ENCODE measurements around the gene RUSC1. TPM values are rescaled to one million over a fixed set of nuclear protein-coding genes. Genes with fewer than 3 reads are reported as not detected.
A peak's percentile ranks its signal among the peaks of the same experiment; 100 is the strongest.

The RUSC1 gene
- total RNA-seq, result 10 to 100 TPM in 2 of 4 donors, 1 to 10 TPM in 2; 7.4 to 11.5 (median 9.4) TPM

GRCh38 chr1:155320661-155321617 is at the start of gene RUSC1:
TSS of gene RUSC1 (plus strand) at chr1:155320894. CDS start at chr1:155321774, 880 bp downstream.
- intact Hi-C loops (cut with DNase I; ENCODE audit: low total_unique reads), result loop anchor here (5.0 kb wide), 2 partner anchors 271 to 536 kb away; partner anchors contain the start of genes GON4L and SYT11
- ATAC-seq, result no peak
- Histone ChIP-seq H3K4me1 (peaks cover 16 to 39% of the 10 kb centered on the region in 2 donors), H3K36me3 (peaks cover 0 to 9% of the 10 kb centered on the region in 2 donors), H3K27me3 (no peaks in the 10 kb centered on the region), H3K27ac (peak within 1 kb of the TSS; percentile 82 to 96 (median 87)), H3K9me3 (no peaks in the 10 kb centered on the region), H3K4me3 (peak within 1 kb of the TSS; percentile 56 to 88 (median 72))
- TF ChIP-seq POLR2A (IDR thresholded peaks at IDR 0.05), result peak in 1 of 2 donors; percentile 28
- TF ChIP-seq CTCF (IDR thresholded peaks at IDR 0.05 in 4 of 5, conservative IDR thresholded peaks at IDR 0.05 in 1 of 5), result no peak
- in situ Hi-C loops (cut with MboI; ENCODE audit: low sequenced_read_pairs in 4 of 4), result no loop called here
- peak; percentile 36 to 61 for DNase-seq

- in situ Hi-C loops (cut with MboI; ENCODE audit: low sequenced_read_pairs in 4 of 4), result no loop called here
- peak; percentile 47 to 57 for ATAC-seq
These were observed 48.0 kb upstream of the RUSC1 start for GRCh38 chr1:155272466-155273342.

GRCh38 chr1:155273343-155274245 is 47.1 kb upstream of the RUSC1 start, which contains the start of gene CLK2:
TSS of gene CLK2 (minus strand) at chr1:155273504. CDS start at chr1:155270977, 2,527 bp downstream.
- peaks cover 0 to 31% of the 10 kb centered on the region in 2 donors for H3K36me3 ChIP-seq
- H3K27me3 ChIP-seq, result no peaks in the 10 kb centered on the region
- peaks cover 20 to 39% of the 10 kb centered on the region in 2 donors for H3K4me1 ChIP-seq
- in situ Hi-C loops (cut with MboI; ENCODE audit: low sequenced_read_pairs in 4 of 4), result no loop called here
- TF ChIP-seq POLR2A (IDR thresholded peaks at IDR 0.05) (peak; percentile 84 to 89), CTCF (IDR thresholded peaks at IDR 0.05 in 4 of 5, conservative IDR thresholded peaks at IDR 0.05 in 1 of 5) (no peak)
- DNase-seq, result peak; percentile 89 to 94
- H3K4me3 ChIP-seq, result peak within 1 kb of the TSS; percentile 72 to 86 (median 80)
- H3K27ac ChIP-seq, result peak within 1 kb of the TSS; percentile 90 to 98 (median 97)
- intact Hi-C loops (cut with DNase I; ENCODE audit: low total_unique reads), result loop anchor here (1.0 kb wide), 3 partner anchors 11 to 50 kb away; partner anchors contain the start of genes FDPS and SCAMP3
- no peaks in the 10 kb centered on the region for H3K9me3 ChIP-seq
- peak; percentile 81 to 83 for ATAC-seq

More at GRCh38 chr1:155272466-155273342, 48.0 kb upstream of the RUSC1 start:
- H3K27me3 ChIP-seq, result no peaks in the 10 kb centered on the region
- H3K36me3 ChIP-seq, result peaks cover 0 to 40% of the 10 kb centered on the region in 2 donors
- H3K9me3 ChIP-seq, result no peaks in the 10 kb centered on the region
- intact Hi-C loops (cut with DNase I; ENCODE audit: low total_unique reads), result loop anchor here (1.0 kb wide), 3 partner anchors 10 to 51 kb away; partner anchors contain the start of genes FDPS and SCAMP3
- H3K4me1 ChIP-seq, result peaks cover 18 to 36% of the 10 kb centered on the region in 2 donors
- peak overlapping the region; percentile 72 to 86 (median 80) for H3K4me3 ChIP-seq
- no peak for DNase-seq
- TF ChIP-seq CTCF (IDR thresholded peaks at IDR 0.05 in 4 of 5, conservative IDR thresholded peaks at IDR 0.05 in 1 of 5) (no peak), POLR2A (IDR thresholded peaks at IDR 0.05) (no peak)
- H3K27ac ChIP-seq, result peak overlapping the region; percentile 90 to 98 (median 97)

Measured in gastrocnemius medialis (tissue), 4 donors.